ENCODE results near the gene DPY19L1. TPM values are rescaled to one million over a fixed set of nuclear protein-coding genes. Genes with fewer than 3 reads are reported as not detected.
"Not testable (repeated sequence)": the region's sequence is repeated elsewhere in the genome, so short reads cannot be mapped to it uniquely, and the experiment has no call there.

The DPY19L1 gene
- total RNA-seq, 1 experiment from 2014 or later, result 45.8 TPM

- no peaks in the 10 kb centered on the region for H3K36me3 ChIP-seq
- no peaks in the 10 kb centered on the region for H3K9me3 ChIP-seq (replicated peaks)
- no peak overlapping the region for H3K4me3 ChIP-seq
- H3K27me3 ChIP-seq, result no peaks in the 10 kb centered on the region
- no peak overlapping the region for H3K27ac ChIP-seq
- no peak for DNase-seq
- H3K4me1 ChIP-seq, result no peaks in the 10 kb centered on the region
Observed at GRCh38 chr7:34931739-34932138, 105.5 kb downstream of the DPY19L1 start.

DNA sequence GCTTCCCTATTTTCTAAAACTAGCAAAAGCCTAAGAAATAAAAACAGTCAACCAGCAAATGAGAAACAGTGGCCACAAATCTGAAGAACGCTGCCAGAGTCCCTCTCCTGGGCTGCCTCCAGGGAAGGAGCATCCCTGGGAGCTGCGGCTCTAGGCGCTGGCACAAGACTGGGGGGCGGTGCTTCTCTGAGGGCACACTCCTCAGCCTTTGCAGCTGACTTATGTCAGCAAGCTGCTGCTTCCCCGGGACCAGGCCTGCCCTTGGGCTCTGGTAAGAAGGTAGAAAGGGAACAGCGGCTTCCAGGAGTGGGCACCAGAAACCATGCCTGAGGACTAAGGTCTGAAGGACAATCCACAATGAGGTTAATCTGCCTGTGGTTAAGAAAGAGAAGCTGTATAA is 107.5 kb downstream of the DPY19L1 start:
- not testable (repeated sequence) for H3K27ac ChIP-seq; H3K4me1 ChIP-seq; H3K36me3 ChIP-seq; H3K4me3 ChIP-seq; DNase-seq; H3K27me3 ChIP-seq; H3K9me3 ChIP-seq (replicated peaks)

DNA sequence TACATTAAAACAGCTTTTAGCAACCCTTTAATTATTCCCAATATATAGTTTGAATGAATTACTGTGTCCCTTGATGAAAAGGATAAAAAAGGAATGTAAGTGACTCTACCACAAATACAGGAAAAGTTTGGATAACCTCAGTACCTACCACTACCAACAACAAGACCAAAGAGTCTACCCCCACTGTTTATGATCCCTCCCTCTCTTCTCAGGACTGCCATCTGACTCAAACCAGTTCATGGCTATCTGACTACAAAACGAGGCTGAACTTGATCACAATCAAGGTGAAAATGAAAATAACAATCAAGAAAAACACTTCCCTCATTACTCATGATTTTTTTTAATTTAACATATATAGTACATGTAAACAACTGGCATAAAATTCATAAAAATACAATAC is 108.7 kb downstream of the DPY19L1 start:
- H3K4me3 ChIP-seq, result no peak overlapping the region
- no peaks in the 10 kb centered on the region for H3K4me1 ChIP-seq
- H3K36me3 ChIP-seq, result no peaks in the 10 kb centered on the region
- DNase-seq, result no peak
- H3K27me3 ChIP-seq, result no peaks in the 10 kb centered on the region
- H3K27ac ChIP-seq, result no peak overlapping the region
- H3K9me3 ChIP-seq (replicated peaks), result no peaks in the 10 kb centered on the region

- Histone ChIP-seq H3K27me3 (no peaks in the 10 kb centered on the region), H3K9me3 (replicated peaks) (no peaks in the 10 kb centered on the region), H3K4me3 (no peak overlapping the region), H3K4me1 (no peaks in the 10 kb centered on the region), H3K36me3 (no peaks in the 10 kb centered on the region), H3K27ac (no peak overlapping the region)
- DNase-seq, result peak; percentile 22 to 42
Observed at GRCh38 chr7:34928052-34928451, 109.2 kb downstream of the DPY19L1 start.

DNA sequence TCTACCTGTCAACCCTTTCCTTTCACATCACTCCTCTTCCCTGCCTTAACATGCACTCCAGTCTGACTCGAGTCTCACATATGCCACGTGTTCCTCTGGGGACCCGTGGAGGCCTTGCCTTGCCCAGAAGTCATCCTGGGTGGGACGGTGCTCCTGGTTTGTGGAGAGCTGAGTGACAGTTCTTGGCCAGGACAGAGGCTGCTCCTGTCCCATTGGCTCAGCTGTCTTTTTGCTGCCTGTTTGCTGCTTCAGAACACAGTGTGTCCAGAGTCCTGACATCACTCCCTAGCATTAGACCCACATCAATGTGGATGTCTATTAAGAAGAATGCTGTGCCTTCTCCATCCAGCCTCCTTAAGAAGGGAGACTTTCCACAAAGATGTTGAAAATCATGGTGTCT is 116.8 kb downstream of the DPY19L1 start:
- not testable (repeated sequence) for H3K9me3 ChIP-seq (replicated peaks); H3K4me1 ChIP-seq; DNase-seq; H3K36me3 ChIP-seq; H3K27ac ChIP-seq; H3K4me3 ChIP-seq; H3K27me3 ChIP-seq

GRCh38 chr7:34919038-34919437 is 118.2 kb downstream of the DPY19L1 start:
- H3K4me1 ChIP-seq; DNase-seq; H3K9me3 ChIP-seq (replicated peaks); H3K4me3 ChIP-seq; H3K27me3 ChIP-seq; H3K27ac ChIP-seq; H3K36me3 ChIP-seq: not testable (repeated sequence)

DNA sequence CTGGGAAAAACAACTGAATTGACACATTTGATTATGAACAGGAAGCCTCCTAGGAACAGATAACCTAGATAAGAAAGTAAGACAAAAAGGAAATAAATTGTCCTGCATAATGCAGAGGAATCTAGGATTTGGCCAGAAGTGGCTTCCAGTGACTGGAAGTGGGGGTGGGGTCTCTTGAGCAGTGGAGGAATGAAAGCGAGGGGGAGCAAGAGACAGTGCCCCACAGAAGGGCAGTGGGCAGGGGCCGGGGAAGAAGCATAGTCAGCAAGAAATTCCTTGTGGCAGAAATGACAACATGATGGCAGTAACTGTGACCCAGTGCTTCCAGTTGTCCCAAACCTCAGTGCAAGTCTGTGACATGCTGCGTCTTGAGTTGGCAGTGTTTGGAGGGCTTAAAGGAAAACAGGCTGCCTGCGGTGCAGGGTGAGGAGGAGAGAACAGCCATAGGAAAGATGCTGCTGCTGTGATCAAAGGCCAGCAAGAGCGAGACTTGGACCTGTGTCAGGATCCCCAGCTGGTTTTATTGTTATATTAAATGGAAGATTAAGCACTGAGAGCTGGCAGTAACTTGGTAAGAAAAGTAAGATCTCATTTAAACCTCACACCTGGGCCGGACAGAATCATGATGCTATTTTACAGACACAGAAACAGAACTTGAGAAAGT is 119.0 kb downstream of the DPY19L1 start:
- H3K4me3 ChIP-seq; H3K4me1 ChIP-seq; H3K27me3 ChIP-seq; DNase-seq; H3K27ac ChIP-seq; H3K36me3 ChIP-seq; H3K9me3 ChIP-seq (replicated peaks): not testable (repeated sequence)

DNA sequence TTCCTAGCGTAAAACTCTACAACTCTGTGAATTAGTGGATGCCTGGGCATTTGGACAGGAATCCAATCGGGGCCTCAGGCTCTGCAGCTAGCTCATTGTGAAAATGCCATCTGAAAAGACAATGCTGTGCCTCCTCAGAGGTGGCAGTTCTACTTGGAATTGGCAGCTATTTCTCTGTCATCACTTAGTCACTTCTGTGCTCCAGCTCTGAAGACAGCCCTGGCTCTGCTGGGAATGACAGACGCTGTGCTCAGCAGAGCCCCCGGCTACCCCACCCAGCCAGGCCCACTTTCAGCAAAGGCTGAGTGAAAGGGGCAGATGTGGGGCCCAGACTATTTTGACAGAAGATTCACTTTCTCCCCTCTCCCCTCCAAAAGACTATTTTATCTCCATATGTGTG is 119.8 kb downstream of the DPY19L1 start:
- not testable (repeated sequence) for H3K27me3 ChIP-seq; H3K36me3 ChIP-seq; H3K4me3 ChIP-seq; H3K4me1 ChIP-seq; DNase-seq; H3K9me3 ChIP-seq (replicated peaks); H3K27ac ChIP-seq

DNA sequence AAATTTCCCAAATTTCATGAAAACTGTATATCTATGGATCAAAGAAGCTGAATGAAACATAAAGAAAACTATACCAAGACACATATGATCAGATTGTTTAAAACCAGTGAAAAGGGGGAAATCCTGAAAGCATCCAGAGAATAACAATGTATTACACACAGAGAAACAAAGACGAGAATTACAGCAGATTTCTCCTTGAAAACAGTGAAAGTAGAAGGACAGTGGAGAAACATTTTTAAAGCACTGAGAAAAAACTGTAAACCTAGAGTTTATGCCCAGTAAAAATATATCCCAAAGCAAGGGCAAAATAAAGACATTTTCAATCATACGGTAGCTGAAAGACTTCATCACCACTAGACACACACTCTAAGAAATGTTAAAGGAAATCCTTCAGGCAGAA is 121.0 kb downstream of the DPY19L1 start:
- DNase-seq, result no peak

GRCh38 chr7:34912236-34912635 is 125.0 kb downstream of the DPY19L1 start:
- Histone ChIP-seq H3K27ac (no peak overlapping the region), H3K4me1 (no peaks in the 10 kb centered on the region), H3K27me3 (no peaks in the 10 kb centered on the region), H3K4me3 (no peak overlapping the region), H3K9me3 (replicated peaks) (no peaks in the 10 kb centered on the region), H3K36me3 (no peaks in the 10 kb centered on the region)
- DNase-seq, result no peak

More for the DNA sequence above, 121.0 kb downstream of the DPY19L1 start:
- Histone ChIP-seq H3K9me3 (replicated peaks) (no peaks in the 10 kb centered on the region), H3K27ac (no peak overlapping the region), H3K36me3 (no peaks in the 10 kb centered on the region), H3K4me3 (no peak overlapping the region), H3K27me3 (no peaks in the 10 kb centered on the region), H3K4me1 (no peaks in the 10 kb centered on the region)

DNA sequence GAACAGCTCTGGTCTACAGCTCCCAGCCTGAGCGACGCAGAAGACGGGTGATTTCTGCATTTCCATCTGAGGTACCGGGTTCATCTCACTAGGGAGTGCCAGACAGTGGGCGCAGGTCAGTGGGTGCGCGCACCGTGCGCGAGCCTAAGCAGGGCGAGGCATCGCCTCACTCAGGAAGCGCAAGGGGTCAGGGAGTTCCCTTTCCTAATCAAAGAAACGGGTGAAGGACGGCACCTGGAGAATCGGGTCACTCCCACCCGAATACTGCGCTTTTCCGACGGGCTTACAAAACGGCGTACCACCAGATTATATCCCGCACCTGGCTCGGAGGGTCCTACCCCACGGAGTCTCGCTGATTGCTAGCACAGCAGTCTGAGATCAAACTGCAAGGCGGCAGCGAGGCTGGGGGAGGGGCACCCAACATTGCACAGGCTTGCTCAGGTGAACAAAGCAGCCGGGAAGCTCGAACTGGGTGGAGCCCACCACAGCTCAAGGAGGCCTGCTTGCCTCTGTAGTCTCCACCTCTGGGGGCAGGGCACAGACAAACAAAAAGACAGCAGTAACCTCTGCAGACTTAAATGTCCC is 130.9 kb downstream of the DPY19L1 start:
- DNase-seq; H3K4me3 ChIP-seq; H3K27me3 ChIP-seq; H3K36me3 ChIP-seq; H3K9me3 ChIP-seq (replicated peaks); H3K4me1 ChIP-seq; H3K27ac ChIP-seq: not testable (repeated sequence)

DNA sequence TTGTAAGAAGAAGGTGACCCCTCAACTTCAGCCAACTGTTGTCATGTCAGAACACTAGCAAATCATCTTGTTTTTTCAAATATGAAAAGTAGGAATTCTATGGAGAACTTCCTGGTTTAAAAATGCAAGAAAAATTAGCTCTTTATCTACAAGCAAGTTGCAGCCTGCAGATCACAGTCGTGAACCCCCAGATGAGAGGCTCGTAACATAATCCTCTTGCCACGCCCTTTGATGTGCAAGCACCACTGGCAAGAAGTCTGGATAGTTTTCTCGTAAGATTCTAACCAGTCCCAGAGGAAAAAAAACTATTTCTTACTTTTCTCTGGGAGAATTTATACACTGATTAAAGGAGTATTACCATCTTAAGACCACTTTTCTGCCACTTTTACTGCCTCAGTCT is 132.3 kb downstream of the DPY19L1 start:
- Histone ChIP-seq H3K9me3 (replicated peaks) (no peaks in the 10 kb centered on the region), H3K27ac (no peak overlapping the region), H3K27me3 (no peaks in the 10 kb centered on the region), H3K36me3 (no peaks in the 10 kb centered on the region), H3K4me1 (no peaks in the 10 kb centered on the region), H3K4me3 (no peak overlapping the region)
- no peak for DNase-seq

GRCh38 chr7:34903921-34904320 is 133.4 kb downstream of the DPY19L1 start:
- not testable (repeated sequence) for H3K36me3 ChIP-seq; H3K27me3 ChIP-seq; H3K9me3 ChIP-seq (replicated peaks); H3K27ac ChIP-seq; H3K4me1 ChIP-seq; H3K4me3 ChIP-seq; DNase-seq

DNA sequence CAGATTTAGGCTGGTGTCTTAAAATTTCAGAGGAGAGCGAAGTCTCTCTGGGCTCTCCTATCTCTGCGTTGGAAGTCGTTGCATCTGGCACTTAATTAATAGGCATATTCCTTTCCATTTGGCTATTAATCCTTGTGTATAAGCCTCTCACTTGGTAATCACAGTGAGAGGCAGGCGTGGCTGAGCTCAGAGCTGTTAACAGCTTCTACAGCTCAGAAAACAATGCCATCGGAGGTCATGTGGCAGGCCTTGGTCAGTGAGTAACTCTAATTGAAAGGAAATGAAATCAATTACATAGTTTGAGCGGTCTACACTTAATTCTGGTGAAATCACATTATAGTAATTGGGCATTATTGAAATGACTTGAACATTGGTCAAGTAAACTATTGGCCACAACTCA is 135.1 kb downstream of the DPY19L1 start:
- no peaks in the 10 kb centered on the region for H3K27me3 ChIP-seq
- H3K9me3 ChIP-seq (replicated peaks), result no peaks in the 10 kb centered on the region
- no peaks in the 10 kb centered on the region for H3K4me1 ChIP-seq
- no peak overlapping the region for H3K4me3 ChIP-seq
- no peaks in the 10 kb centered on the region for H3K36me3 ChIP-seq
- no peak overlapping the region for H3K27ac ChIP-seq
- no peak for DNase-seq

GRCh38 chr7:34900891-34901513 is 136.3 kb downstream of the DPY19L1 start:
- Histone ChIP-seq H3K9me3 (replicated peaks) (no peaks in the 10 kb centered on the region), H3K27me3 (no peaks in the 10 kb centered on the region), H3K36me3 (no peaks in the 10 kb centered on the region), H3K4me1 (no peaks in the 10 kb centered on the region), H3K4me3 (no peak overlapping the region), H3K27ac (no peak overlapping the region)
- DNase-seq, result peak in 1 of 2 experiments; percentile 49

DNA sequence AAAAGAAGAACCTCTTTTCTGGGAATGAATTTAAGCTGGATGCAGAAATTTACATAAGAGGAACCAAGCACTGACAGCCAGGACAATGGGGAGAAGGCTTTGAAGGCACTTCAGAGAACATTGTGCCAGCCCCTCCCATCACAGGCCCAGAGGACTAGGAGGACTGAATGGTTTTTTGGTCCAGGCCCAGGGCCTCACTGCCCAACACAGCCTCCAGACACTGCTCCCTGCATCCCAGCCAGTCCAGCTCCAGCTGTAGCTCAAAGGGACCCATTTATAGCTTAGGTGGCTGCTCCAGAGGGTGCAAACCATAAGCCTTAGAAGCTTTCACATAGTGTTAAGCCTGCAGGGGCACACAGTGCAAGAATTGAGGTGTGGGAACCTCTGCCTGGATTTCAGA is 142.1 kb downstream of the DPY19L1 start:
- no peaks in the 10 kb centered on the region for H3K4me1 ChIP-seq
- H3K27me3 ChIP-seq, result no peaks in the 10 kb centered on the region
- DNase-seq, result no peak

More for the DNA sequence above, 142.1 kb downstream of the DPY19L1 start:
- Histone ChIP-seq H3K9me3 (replicated peaks) (no peaks in the 10 kb centered on the region), H3K36me3 (no peaks in the 10 kb centered on the region), H3K27ac (no peak overlapping the region), H3K4me3 (no peak overlapping the region)

Data from SJCRH30 (cell line).